Common myeloid progenitor, CD34-positive (primary cell): ENCODE results near the gene PRRT4.

Experiments
- CTCF ChIA-PET: fragments of 350-600 bp; sonication (Branson Sonifier 250); formaldehyde crosslinking; loops from one replicate; lab custom pipeline; 2021; ENCODE audit warnings: antibody characterized with exemption; lab: Charles Lee
- POLR2A ChIA-PET: fragments of 350-600 bp; sonication (Branson Sonifier 250); formaldehyde crosslinking; loops from one replicate; lab custom pipeline; 2021; ENCODE audit warnings: antibody characterized with exemption; lab: Charles Lee
- DNase-seq, 3 donors: peaks; one replicate each; pipeline versions ENCODE4 v3.0.0 to v3.0.0-alpha.2; 2013
- H3K27ac ChIP-seq, 2 experiments: 1 replicate in 1 of 2; 2 replicates in 1 of 2; pipeline ENCODE4 v1.7.0; 2013; ENCODE audit warnings: inconsistent platforms in 2 of 2, low read length in 2 of 2, mild to moderate bottlenecking in 2 of 2, low read depth in 1 of 2, moderate library complexity in 1 of 2; ENCODE audit not compliant: severe bottlenecking in 2 of 2, insufficient read depth in 1 of 2, poor library complexity in 1 of 2
- H3K27me3 ChIP-seq, 5 experiments: replicated peaks in 2 of 5; 1 replicate in 3 of 5; 2 replicates in 2 of 5; pipeline versions ENCODE4 v1.6.1 to v1.7.0; 2013; ENCODE audit warnings: low read length in 4 of 5, mild to moderate bottlenecking in 2 of 5, moderate library complexity in 2 of 5, inconsistent platforms in 1 of 5; ENCODE audit not compliant: insufficient read depth in 5 of 5, control insufficient read depth in 4 of 5
- H3K36me3 ChIP-seq, 4 experiments: 1 replicate in 2 of 4; 2 replicates in 2 of 4; pipeline versions ENCODE4 v1.6.1 to v1.7.0; 2013; ENCODE audit warnings: low read length in 3 of 4, control low read depth in 1 of 4, mild to moderate bottlenecking in 1 of 4; ENCODE audit not compliant: control insufficient read depth in 4 of 4, insufficient read depth in 4 of 4
- H3K4me1 ChIP-seq, 4 experiments: 1 replicate in 3 of 4; 2 replicates in 1 of 4; pipeline versions ENCODE4 v1.6.1 to v1.7.1; 2013; ENCODE audit warnings: low read length in 3 of 4, mild to moderate bottlenecking in 3 of 4, control low read depth in 1 of 4, inconsistent platforms in 1 of 4, moderate library complexity in 1 of 4; ENCODE audit not compliant: control insufficient read depth in 4 of 4, insufficient read depth in 4 of 4; ENCODE audit errors: control extremely low read depth in 1 of 4
- H3K4me3 ChIP-seq, 7 experiments: 1 replicate in 4 of 7; 2 replicates in 3 of 7; pipeline versions ENCODE4 v1.5.1 to v1.7.0; 2013; ENCODE audit warnings: mild to moderate bottlenecking in 7 of 7, low read length in 6 of 7, moderate library complexity in 6 of 7, inconsistent platforms in 2 of 7, low read depth in 2 of 7, control low read depth in 1 of 7; ENCODE audit not compliant: insufficient read depth in 4 of 7, control insufficient read depth in 1 of 7; ENCODE audit errors: extremely low read depth in 1 of 7
- H3K9me3 ChIP-seq, 5 experiments: 1 replicate in 4 of 5; 2 replicates in 1 of 5; pipeline versions ENCODE4 v1.6.1 to v1.7.1; 2013; ENCODE audit warnings: low read length in 4 of 5, mild to moderate bottlenecking in 2 of 5, inconsistent platforms in 1 of 5, low read depth in 1 of 5, moderate library complexity in 1 of 5; ENCODE audit not compliant: control insufficient read depth in 4 of 5, insufficient read depth in 2 of 5; ENCODE audit errors: control extremely low read depth in 1 of 5
- WGBS: methylation state at CpG from one replicate; pipeline ENCODE4 v1.1.5; 2013; ENCODE audit not compliant: insufficient coverage; 5-methylcytosine and 5-hydroxymethylcytosine counted together

The PRRT4 gene

DNA sequence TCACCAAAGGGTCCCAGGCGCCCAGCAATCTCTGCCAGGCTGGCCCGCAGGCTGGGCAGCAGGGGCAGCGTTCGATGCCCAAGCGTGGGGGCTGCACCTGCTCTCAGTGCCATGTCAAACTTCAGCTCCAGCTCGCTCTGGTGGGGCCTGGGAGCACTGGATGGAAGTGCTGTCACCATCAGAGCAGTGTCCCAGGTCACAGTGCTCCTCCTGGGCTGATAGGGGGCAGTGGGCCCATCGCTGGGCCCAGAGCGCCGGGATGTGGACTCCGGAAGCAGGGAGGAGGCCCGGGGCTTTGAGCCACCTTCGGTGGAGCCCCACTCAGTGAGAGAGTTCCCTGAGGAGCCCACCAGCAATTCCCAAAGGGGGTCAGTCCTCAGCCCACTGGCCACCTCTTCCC lies 2.2 kb downstream of the PRRT4 start:
- CTCF ChIA-PET = interaction anchor here (0.9 to 67.2 kb wide), 4 partner anchors 9 to 50 kb away, joined by 3 to 1829 read pairs (median 14); partner anchors contain the start of gene IMPDH1
- Histone ChIP-seq H3K4me3 (no peak overlapping the region), H3K36me3 (no peaks in the 10 kb centered on the region), H3K4me1 (peaks cover 3 to 20% (median 19%) of the 10 kb centered on the region in 4 experiments), H3K27me3 (peaks cover 7 to 46% (median 23%) of the 10 kb centered on the region in 5 experiments), H3K27ac (no peak overlapping the region), H3K9me3 (no peaks in the 10 kb centered on the region)
- POLR2A ChIA-PET = no interaction called here
- no peak for DNase-seq
- WGBS = 98% methylated on average over 12 of the region's 12 CpGs

DNA sequence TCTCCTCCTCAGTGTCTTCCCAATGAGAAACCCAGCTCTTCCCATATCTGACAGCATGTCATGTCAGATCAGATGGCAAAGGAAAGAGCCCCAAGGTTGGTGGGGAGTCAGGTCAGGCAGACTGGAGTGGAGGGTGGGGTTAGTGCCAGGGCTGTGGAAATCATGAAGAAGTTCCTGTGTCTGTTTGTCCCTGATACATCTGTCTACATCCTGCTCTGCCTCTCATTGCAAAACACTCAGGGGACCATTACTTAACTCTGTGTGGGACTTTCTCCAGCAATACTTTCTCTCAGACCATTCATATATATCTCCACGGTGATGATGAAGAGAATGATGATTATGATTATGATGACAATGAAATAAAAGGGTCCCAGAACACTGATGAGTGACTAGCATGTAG lies 3.3 kb downstream of the PRRT4 start:
- Histone ChIP-seq H3K36me3 (no peaks in the 10 kb centered on the region), H3K9me3 (no peaks in the 10 kb centered on the region), H3K27me3 (peaks cover under 1 to 44% (median 18%) of the 10 kb centered on the region in 5 experiments), H3K4me1 (peaks cover 3 to 20% (median 19%) of the 10 kb centered on the region in 4 experiments), H3K4me3 (no peak overlapping the region), H3K27ac (no peak overlapping the region)
- no CpG with 5 or more reads among the region's 1 CpG for WGBS
- CTCF ChIA-PET = interaction anchor here (0.9 to 67.2 kb wide), 4 partner anchors 11 to 102 kb away, joined by 3 to 1829 read pairs (median 15); partner anchors contain the start of gene IMPDH1
- POLR2A ChIA-PET = no interaction called here
- DNase-seq = no peak

- no peak overlapping the region for H3K4me3 ChIP-seq
- H3K4me1 ChIP-seq = peaks cover 3 to 22% (median 20%) of the 10 kb centered on the region in 4 experiments
- no peaks in the 10 kb centered on the region for H3K9me3 ChIP-seq
- ChIA-PET POLR2A (interaction anchor here (0.6 kb wide), 1 partner anchor 576 kb away, joined by 3 read pairs; no protein-coding TSS in a partner anchor), CTCF (interaction anchor here (0.9 to 67.2 kb wide), 5 partner anchors 10 to 103 kb away, joined by 3 to 1829 read pairs (median 14); partner anchors contain the start of gene IMPDH1)
- 84% methylated on average over 5 of the region's 6 CpGs for WGBS
- H3K36me3 ChIP-seq = no peaks in the 10 kb centered on the region
- peaks cover 3 to 44% (median 18%) of the 10 kb centered on the region in 5 experiments for H3K27me3 ChIP-seq
- DNase-seq = no peak
- H3K27ac ChIP-seq = no peak overlapping the region
Observed at GRCh38 chr7:128357217-128357613, 4.3 kb downstream of the PRRT4 start.

DNA sequence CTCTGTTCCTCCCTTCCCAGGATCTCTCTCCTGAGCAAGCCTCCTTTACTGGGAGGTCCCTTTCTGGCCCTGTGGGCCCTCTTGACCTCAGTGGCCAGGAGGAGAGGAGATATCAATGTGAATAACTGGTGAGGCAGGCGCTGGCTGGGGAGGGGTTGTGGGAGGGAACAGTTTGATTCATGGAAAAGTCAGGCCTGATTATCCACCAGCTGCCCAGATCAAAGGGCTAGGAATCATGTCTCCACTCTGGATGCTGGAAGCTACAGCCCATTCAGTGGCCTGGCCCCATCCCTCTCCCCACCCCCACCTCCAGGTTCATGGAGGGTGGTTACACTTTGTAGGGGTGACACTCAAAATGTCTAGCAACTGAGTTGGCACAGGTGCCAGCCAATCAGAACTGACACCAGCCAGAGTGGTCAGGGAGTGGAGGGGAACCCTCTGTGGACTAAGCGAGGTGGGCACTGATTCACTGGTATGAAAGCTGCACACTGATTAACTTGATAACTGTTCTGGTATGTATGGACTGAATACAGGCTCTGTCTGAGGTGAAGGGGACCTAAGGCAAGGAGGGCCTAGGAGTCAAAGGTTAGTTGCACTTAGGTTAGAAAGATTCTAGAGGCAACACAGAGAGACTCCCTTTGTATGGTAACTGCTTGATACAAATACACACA lies 4.8 kb downstream of the PRRT4 start:
- ChIA-PET POLR2A (no interaction called here), CTCF (interaction anchor here (1.2 to 67.2 kb wide), 6 partner anchors 9 to 53 kb away, joined by 3 to 1829 read pairs (median 10); partner anchors contain the start of gene IMPDH1)
- DNase-seq = no peak
- peaks cover 3 to 21% (median 19%) of the 10 kb centered on the region in 4 experiments for H3K4me1 ChIP-seq
- H3K36me3 ChIP-seq = no peaks in the 10 kb centered on the region
- 100% methylated on average over 1 of the region's 2 CpGs for WGBS
- H3K27ac ChIP-seq = no peak overlapping the region
- no peaks in the 10 kb centered on the region for H3K9me3 ChIP-seq
- no peak overlapping the region for H3K4me3 ChIP-seq
- H3K27me3 ChIP-seq = peaks cover 3 to 42% (median 17%) of the 10 kb centered on the region in 5 experiments

DNA sequence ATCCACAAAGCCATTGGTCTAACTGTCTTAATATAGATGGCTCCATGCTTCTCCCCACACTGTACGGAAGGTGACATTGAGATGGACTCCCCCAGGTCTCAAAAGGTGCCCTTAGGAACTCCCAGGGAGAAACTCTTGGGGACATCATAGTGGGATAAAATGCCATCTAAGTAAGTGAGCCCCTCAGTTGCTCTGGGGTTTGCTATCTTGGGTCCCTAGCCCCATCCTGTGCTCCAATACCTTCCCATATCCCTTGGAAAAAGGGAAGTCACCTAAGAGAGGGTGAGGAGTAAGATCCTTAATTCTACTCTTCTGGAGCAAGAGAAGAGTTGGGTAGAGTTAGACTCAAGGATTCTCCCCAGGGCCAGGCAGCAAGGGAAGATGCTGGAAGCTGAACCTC lies 7.9 kb downstream of the PRRT4 start:
- no peaks in the 10 kb centered on the region for H3K36me3 ChIP-seq

GRCh38 chr7:128353189-128353588 lies 8.3 kb downstream of the PRRT4 start:
- POLR2A ChIA-PET = no interaction called here
- DNase-seq = no peak
- 90% methylated on average over 3 of the region's 3 CpGs for WGBS
- CTCF ChIA-PET = interaction anchor here (0.7 to 67.2 kb wide), 8 partner anchors 9 to 108 kb away, joined by 3 to 1829 read pairs (median 4); partner anchors contain the start of genes IMPDH1 and RBM28
- no peaks in the 10 kb centered on the region for H3K9me3 ChIP-seq
- H3K27me3 ChIP-seq = peaks cover 3 to 57% (median 29%) of the 10 kb centered on the region in 5 experiments
- no peak overlapping the region for H3K4me3 ChIP-seq
- H3K4me1 ChIP-seq = peaks cover 3 to 14% (median 10%) of the 10 kb centered on the region in 4 experiments
- no peak overlapping the region for H3K27ac ChIP-seq
- H3K36me3 ChIP-seq = no peaks in the 10 kb centered on the region

More for the DNA sequence above, 7.9 kb downstream of the PRRT4 start:
- WGBS = 100% methylated on average over 1 of the region's 1 CpG
- Histone ChIP-seq H3K27ac (no peak overlapping the region), H3K27me3 (peaks cover 3 to 56% (median 29%) of the 10 kb centered on the region in 5 experiments), H3K4me1 (peaks cover 3 to 14% (median 10%) of the 10 kb centered on the region in 4 experiments), H3K9me3 (no peaks in the 10 kb centered on the region), H3K4me3 (no peak overlapping the region)
- ChIA-PET POLR2A (no interaction called here), CTCF (interaction anchor here (1.3 to 67.2 kb wide), 4 partner anchors 9 to 56 kb away, joined by 4 to 1829 read pairs (median 10); partner anchors contain the start of genes IMPDH1 and RBM28)
- DNase-seq = no peak
